ENCODE measurements around the gene NTF3. TPM values are rescaled to one million over a fixed set of nuclear protein-coding genes. Genes with fewer than 3 reads are reported as not detected.

Gene NTF3
- total RNA-seq = 0.61 TPM
- 1.6 TPM for polyA plus RNA-seq
- long read RNA-seq, donor 1 = 0 reads
- long read RNA-seq, donor 2 = 0 reads
- long read RNA-seq, donor 3, partial matches to known transcripts = 0 of 3 reads
- long read RNA-seq, donor 3, other reads (novel, unspliced or antisense) = 0 of 3 reads
- long read RNA-seq, donor 4, partial matches to known transcripts = 0 of 2 reads
- long read RNA-seq, donor 4, other reads (novel, unspliced or antisense) = 0 of 2 reads
- long read RNA-seq, donor 5, partial matches to known transcripts = 0 of 5 reads
- long read RNA-seq, donor 5, other reads (novel, unspliced or antisense) = 0 of 5 reads
- long read RNA-seq, donor 6 = 0 reads
- long read RNA-seq, donor 7 = 0 reads
- long read RNA-seq, donor 8, partial matches to known transcripts = 0 of 1 reads
- long read RNA-seq, donor 8, other reads (novel, unspliced or antisense) = 0 of 1 reads
- long read RNA-seq, donor 9, partial matches to known transcripts = 0 of 2 reads
- long read RNA-seq, donor 9, other reads (novel, unspliced or antisense) = 0 of 2 reads
- long read RNA-seq, donor 10, partial matches to known transcripts = 0 of 2 reads
- long read RNA-seq, donor 10, other reads (novel, unspliced or antisense) = 0 of 2 reads

DNA sequence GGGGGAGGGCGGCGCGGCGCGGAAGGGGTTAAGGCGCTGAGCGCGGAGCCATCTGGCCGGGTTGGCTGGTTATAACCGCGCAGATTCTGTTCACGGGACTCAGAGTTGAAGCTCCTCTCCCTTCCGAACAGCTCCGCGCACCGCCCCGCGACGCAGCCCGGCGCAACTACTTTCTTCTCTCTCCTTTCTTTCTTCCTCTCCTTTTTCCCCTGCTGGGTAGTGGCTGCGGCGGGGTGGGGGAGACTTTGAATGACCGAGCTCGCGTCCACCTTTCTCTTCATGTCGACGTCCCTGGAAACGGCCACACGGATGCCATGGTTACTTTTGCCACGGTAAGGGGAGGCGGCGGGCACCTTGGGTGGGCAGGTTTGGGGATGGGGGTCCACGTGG lies at the start of gene NTF3:
TSS of gene NTF3 (plus strand) at position 98 of the 390 bp plus-strand sequence. CDS start at position 315, 217 bp downstream.
- WGBS = 1% methylated on average over 34 of the region's 34 CpGs
- Histone ChIP-seq H3K27ac (ENCODE audit: low read depth in 1 of 2, low read length in 1 of 2) (no peak within 1 kb of the TSS), H3K36me3 (ENCODE audit: control insufficient read depth in 2 of 2, insufficient read depth in 2 of 2, low read length in 1 of 2) (no peaks in the 10 kb centered on the region), H3K4me3 (ENCODE audit: low read length in 2 of 2) (peak within 1 kb of the TSS; percentile 16 to 35), H3K27me3 (ENCODE audit: control insufficient read depth in 2 of 2, insufficient read depth in 1 of 2, low read length in 1 of 2) (peaks cover 68 to 89% of the 10 kb centered on the region in 2 donors), H3K9me3 (ENCODE audit: control insufficient read depth in 2 of 2, insufficient read depth in 1 of 2, low read length in 1 of 2) (no peaks in the 10 kb centered on the region), H3K4me1 (ENCODE audit: control insufficient read depth in 2 of 2, insufficient read depth in 2 of 2, low read length in 2 of 2) (peaks cover 0 to 13% of the 10 kb centered on the region in 2 donors)
- DNase-seq (ENCODE audit: low read depth in 6 of 9, low spot score in 9 of 9) = peak in 1 of 9 donors; percentile 31

DNA sequence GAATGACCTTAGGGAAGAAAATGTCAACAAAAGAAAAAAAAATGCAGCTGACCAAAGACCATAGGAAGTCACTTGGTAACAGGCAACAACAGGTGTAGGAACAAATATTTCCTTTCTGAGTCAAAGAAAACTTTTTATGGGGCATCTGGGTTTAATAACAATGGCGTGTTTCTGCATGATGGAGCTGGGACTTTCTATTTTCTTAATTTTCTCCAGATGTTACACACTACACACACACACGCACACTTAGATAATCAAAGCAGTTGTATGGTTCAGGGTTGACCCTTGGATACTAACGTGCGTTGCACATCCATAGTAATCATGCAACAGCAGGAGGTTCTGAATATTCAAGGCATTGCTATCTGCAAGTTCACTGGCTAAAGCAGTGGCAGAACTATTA lies 47.9 kb upstream of the NTF3 start:
- Histone ChIP-seq H3K36me3 (ENCODE audit: control insufficient read depth in 2 of 2, insufficient read depth in 2 of 2, low read length in 1 of 2) (no peaks in the 10 kb centered on the region), H3K4me3 (ENCODE audit: low read length in 2 of 2) (no peak overlapping the region), H3K27ac (ENCODE audit: low read depth in 1 of 2, low read length in 1 of 2) (no peak overlapping the region), H3K4me1 (ENCODE audit: control insufficient read depth in 2 of 2, insufficient read depth in 2 of 2, low read length in 2 of 2) (no peaks in the 10 kb centered on the region), H3K9me3 (ENCODE audit: control insufficient read depth in 2 of 2, insufficient read depth in 1 of 2, low read length in 1 of 2) (no peaks in the 10 kb centered on the region), H3K27me3 (ENCODE audit: control insufficient read depth in 2 of 2, insufficient read depth in 1 of 2, low read length in 1 of 2) (no peaks in the 10 kb centered on the region)
- WGBS = 99% methylated on average over 4 of the region's 4 CpGs
- DNase-seq (ENCODE audit: low read depth in 6 of 9, low spot score in 9 of 9) = no peak

DNA sequence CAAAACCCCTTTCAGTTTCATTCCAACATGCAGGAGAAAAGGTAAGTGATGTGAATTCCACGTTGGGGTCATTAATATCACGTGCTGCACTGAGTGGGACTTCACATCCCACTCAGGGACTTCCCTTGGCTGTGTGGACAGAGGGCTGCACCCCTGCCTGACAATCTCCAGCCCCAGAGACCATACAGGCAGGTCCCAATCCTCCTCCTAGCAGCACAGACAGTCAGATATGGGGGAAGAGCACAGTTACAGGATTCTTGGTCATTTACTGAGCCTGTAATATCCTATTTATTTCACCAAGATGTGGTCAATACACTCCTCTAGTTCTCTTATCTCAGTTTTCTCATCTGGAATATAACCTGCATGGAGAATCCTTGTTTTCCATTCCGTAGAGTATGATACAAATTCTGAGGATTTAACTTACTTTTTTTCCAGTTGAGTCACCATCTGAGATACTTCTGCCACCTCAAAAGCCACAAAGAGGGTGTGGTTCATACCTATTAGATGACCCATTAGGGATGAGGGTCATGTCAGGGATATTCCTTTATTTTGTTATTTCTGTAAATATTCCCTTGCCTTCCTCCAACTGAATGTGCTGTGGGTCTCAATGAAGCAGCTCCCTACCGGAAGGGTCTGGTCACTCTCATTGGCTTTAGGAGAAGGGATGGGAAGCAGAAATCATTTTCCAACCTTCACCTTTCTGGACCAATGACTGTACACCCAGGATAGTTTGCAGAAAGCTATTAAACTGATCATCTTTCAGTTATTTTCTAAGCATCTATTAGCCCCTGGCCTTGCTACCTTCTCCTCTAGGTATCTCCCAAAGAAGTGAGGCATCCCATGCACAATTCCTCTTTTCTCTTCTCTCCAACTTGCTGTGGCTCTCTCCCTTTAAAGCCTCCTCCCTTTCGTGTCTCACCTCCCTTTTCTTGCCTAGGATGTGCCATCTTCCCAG lies 43.0 kb upstream of the NTF3 start:
- Histone ChIP-seq H3K27me3 (ENCODE audit: control insufficient read depth in 2 of 2, insufficient read depth in 1 of 2, low read length in 1 of 2) (no peaks in the 10 kb centered on the region), H3K4me3 (ENCODE audit: low read length in 2 of 2) (no peak overlapping the region), H3K27ac (ENCODE audit: low read depth in 1 of 2, low read length in 1 of 2) (no peak overlapping the region), H3K4me1 (ENCODE audit: control insufficient read depth in 2 of 2, insufficient read depth in 2 of 2, low read length in 2 of 2) (no peaks in the 10 kb centered on the region), H3K36me3 (ENCODE audit: control insufficient read depth in 2 of 2, insufficient read depth in 2 of 2, low read length in 1 of 2) (no peaks in the 10 kb centered on the region), H3K9me3 (ENCODE audit: control insufficient read depth in 2 of 2, insufficient read depth in 1 of 2, low read length in 1 of 2) (no peaks in the 10 kb centered on the region)
- no peak for DNase-seq (ENCODE audit: low read depth in 6 of 9, low spot score in 9 of 9)
- 92% methylated on average over 5 of the region's 5 CpGs for WGBS

DNA sequence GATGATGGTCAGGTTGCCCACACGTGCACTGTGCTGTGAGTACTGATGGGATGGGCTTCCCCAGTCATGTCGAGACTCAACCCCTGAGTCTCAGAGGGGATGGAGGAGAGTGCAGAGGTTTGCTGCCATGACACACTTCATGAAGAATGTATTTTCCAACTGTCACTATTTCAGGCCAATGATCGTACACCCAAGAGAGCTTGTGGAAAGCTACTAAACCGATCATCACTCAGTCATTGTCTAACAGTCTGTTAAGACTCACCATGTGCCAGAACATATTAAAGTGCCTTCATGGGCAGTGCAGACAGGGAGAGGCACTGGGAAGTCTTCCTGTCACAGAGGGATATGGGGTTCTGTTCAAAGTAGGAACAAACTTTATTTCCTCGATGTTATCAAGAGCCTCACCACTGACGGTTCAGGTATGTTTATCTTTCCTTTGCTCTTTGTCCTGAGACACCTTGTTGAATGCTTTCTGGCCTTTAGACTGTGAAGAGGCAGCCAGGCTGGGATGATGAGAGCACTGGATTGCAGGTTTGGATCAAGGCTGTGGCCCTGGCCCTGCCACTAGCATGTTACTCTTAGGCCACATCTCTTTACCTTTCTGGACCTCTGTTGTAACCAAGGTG lies 41.6 kb upstream of the NTF3 start:
- no peaks in the 10 kb centered on the region for H3K27me3 ChIP-seq (ENCODE audit: control insufficient read depth in 2 of 2, insufficient read depth in 1 of 2, low read length in 1 of 2)
- H3K36me3 ChIP-seq (ENCODE audit: control insufficient read depth in 2 of 2, insufficient read depth in 2 of 2, low read length in 1 of 2) = no peaks in the 10 kb centered on the region
- no peaks in the 10 kb centered on the region for H3K9me3 ChIP-seq (ENCODE audit: control insufficient read depth in 2 of 2, insufficient read depth in 1 of 2, low read length in 1 of 2)
- H3K27ac ChIP-seq (ENCODE audit: low read depth in 1 of 2, low read length in 1 of 2) = no peak overlapping the region
- H3K4me1 ChIP-seq (ENCODE audit: control insufficient read depth in 2 of 2, insufficient read depth in 2 of 2, low read length in 2 of 2) = no peaks in the 10 kb centered on the region
- no peak overlapping the region for H3K4me3 ChIP-seq (ENCODE audit: low read length in 2 of 2)
- 94% methylated on average over 6 of the region's 6 CpGs for WGBS
- no peak for DNase-seq (ENCODE audit: low read depth in 6 of 9, low spot score in 9 of 9)

DNA sequence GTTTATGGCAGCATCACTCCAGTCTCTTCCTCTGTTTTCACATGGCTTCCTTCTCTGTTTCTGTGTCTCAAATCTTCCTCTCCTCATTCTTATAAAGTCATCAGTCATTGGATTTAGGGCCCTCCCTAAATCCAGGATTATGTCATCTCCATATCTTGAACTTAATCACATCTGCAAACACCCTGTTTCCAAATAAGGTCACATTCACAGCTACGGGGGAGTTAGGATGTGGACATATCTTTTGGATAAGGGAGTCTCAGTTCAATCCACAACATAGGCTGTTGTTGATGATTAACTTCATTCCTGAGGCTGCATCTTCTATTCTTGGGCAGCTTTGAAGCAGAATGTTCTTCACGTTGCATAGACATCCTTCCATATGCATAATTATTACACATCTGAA lies 40.3 kb upstream of the NTF3 start:
- no peak for DNase-seq (ENCODE audit: low read depth in 6 of 9, low spot score in 9 of 9)
- H3K9me3 ChIP-seq (ENCODE audit: control insufficient read depth in 2 of 2, insufficient read depth in 1 of 2, low read length in 1 of 2) = no peaks in the 10 kb centered on the region
- H3K27me3 ChIP-seq (ENCODE audit: control insufficient read depth in 2 of 2, insufficient read depth in 1 of 2, low read length in 1 of 2) = no peaks in the 10 kb centered on the region
- H3K4me3 ChIP-seq (ENCODE audit: low read length in 2 of 2) = no peak overlapping the region
- no peak overlapping the region for H3K27ac ChIP-seq (ENCODE audit: low read depth in 1 of 2, low read length in 1 of 2)
- WGBS = 96% methylated on average over 2 of the region's 2 CpGs
- H3K4me1 ChIP-seq (ENCODE audit: control insufficient read depth in 2 of 2, insufficient read depth in 2 of 2, low read length in 2 of 2) = no peaks in the 10 kb centered on the region
- no peaks in the 10 kb centered on the region for H3K36me3 ChIP-seq (ENCODE audit: control insufficient read depth in 2 of 2, insufficient read depth in 2 of 2, low read length in 1 of 2)

DNA sequence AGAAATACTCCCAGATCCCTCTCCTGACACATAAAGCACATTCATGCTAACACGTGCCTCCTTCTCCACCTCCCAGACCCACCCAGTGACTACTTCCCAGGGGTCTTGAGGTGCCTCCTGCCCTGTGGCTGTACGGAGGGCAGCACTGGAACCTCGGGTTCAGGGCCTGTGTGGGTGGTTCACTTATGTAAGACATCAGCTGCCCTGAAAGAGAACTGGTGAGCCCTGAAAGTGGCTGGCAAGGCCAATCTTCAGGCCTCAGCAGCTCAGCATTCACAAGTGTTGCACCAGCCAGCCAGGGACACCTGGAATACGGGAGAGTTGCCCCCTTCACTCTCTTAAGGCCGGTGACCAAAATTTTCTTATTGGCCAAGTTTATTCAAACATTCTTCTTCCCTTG lies 38.9 kb upstream of the NTF3 start:
- Histone ChIP-seq H3K4me3 (ENCODE audit: low read length in 2 of 2) (no peak overlapping the region), H3K9me3 (ENCODE audit: control insufficient read depth in 2 of 2, insufficient read depth in 1 of 2, low read length in 1 of 2) (no peaks in the 10 kb centered on the region), H3K36me3 (ENCODE audit: control insufficient read depth in 2 of 2, insufficient read depth in 2 of 2, low read length in 1 of 2) (no peaks in the 10 kb centered on the region), H3K27ac (ENCODE audit: low read depth in 1 of 2, low read length in 1 of 2) (no peak overlapping the region), H3K27me3 (ENCODE audit: control insufficient read depth in 2 of 2, insufficient read depth in 1 of 2, low read length in 1 of 2) (no peaks in the 10 kb centered on the region), H3K4me1 (ENCODE audit: control insufficient read depth in 2 of 2, insufficient read depth in 2 of 2, low read length in 2 of 2) (no peaks in the 10 kb centered on the region)
- WGBS = 94% methylated on average over 5 of the region's 5 CpGs
- no peak for DNase-seq (ENCODE audit: low read depth in 6 of 9, low spot score in 9 of 9)

DNA sequence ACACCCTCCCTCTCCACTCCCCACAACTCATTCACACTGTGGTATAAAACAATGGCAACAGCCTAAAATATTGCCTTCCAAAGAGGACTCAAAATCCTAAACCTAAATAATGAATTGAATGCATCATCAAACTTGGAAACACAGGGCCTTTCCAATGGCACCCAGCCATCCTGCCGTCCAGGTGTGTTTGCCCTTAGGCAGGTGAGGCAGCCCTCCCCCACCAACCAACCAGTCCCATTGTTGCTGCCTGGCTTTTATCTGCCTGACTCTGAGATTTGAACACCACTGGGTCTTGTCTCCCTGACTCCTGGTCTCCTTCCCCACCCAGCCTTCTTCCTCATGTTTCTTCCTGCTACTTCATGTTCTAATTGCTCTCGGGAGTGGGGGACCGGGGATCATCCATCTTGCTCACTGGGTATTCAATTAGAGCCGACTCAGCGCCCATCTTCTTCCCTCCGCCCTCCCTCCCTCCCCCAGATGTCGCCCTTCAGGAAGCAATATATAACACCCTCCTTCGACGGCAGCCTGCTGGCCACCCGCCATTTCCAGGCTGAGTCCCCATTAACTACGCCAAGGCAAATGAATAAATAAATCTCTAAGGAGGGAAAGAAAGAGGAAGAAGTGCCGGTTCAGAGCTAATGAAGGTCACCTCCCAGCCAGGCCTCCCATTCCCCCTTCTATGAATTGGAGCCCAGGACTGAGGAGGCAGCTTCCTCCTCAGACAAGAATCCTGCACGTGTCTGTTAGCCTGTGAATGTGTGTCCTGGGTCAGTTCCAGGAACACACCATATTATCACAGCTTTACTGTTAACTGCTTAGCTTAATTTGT lies 36.3 kb upstream of the NTF3 start:
- H3K36me3 ChIP-seq (ENCODE audit: control insufficient read depth in 2 of 2, insufficient read depth in 2 of 2, low read length in 1 of 2) = no peaks in the 10 kb centered on the region
- no peak overlapping the region for H3K4me3 ChIP-seq (ENCODE audit: low read length in 2 of 2)
- H3K27me3 ChIP-seq (ENCODE audit: control insufficient read depth in 2 of 2, insufficient read depth in 1 of 2, low read length in 1 of 2) = no peaks in the 10 kb centered on the region
- no peaks in the 10 kb centered on the region for H3K4me1 ChIP-seq (ENCODE audit: control insufficient read depth in 2 of 2, insufficient read depth in 2 of 2, low read length in 2 of 2)
- no peak overlapping the region for H3K27ac ChIP-seq (ENCODE audit: low read depth in 1 of 2, low read length in 1 of 2)
- no peak for DNase-seq (ENCODE audit: low read depth in 6 of 9, low spot score in 9 of 9)
- WGBS = 39% methylated on average over 13 of the region's 13 CpGs
- no peaks in the 10 kb centered on the region for H3K9me3 ChIP-seq (ENCODE audit: control insufficient read depth in 2 of 2, insufficient read depth in 1 of 2, low read length in 1 of 2)

DNA sequence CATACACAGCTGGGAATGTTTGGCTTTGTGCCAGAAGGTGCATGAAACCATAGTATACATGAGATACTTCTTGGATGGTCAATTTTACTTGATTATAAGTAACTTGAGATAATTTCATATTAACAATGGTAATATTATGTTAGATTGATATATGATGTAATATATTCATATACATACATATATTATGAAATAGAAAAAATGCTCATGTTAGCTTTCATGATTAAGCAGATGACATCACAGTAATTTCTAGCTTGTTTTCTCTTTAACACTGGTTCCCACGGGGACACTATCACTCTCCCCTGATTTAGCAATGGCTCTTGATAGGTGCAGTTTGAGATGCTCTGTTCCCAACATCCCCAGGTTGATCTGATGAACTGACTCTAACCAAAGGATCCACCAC lies 35.4 kb upstream of the NTF3 start:
- 94% methylated on average over 1 of the region's 1 CpG for WGBS
- Histone ChIP-seq H3K36me3 (ENCODE audit: control insufficient read depth in 2 of 2, insufficient read depth in 2 of 2, low read length in 1 of 2) (no peaks in the 10 kb centered on the region), H3K9me3 (ENCODE audit: control insufficient read depth in 2 of 2, insufficient read depth in 1 of 2, low read length in 1 of 2) (no peaks in the 10 kb centered on the region), H3K27me3 (ENCODE audit: control insufficient read depth in 2 of 2, insufficient read depth in 1 of 2, low read length in 1 of 2) (no peaks in the 10 kb centered on the region), H3K27ac (ENCODE audit: low read depth in 1 of 2, low read length in 1 of 2) (no peak overlapping the region), H3K4me3 (ENCODE audit: low read length in 2 of 2) (no peak overlapping the region), H3K4me1 (ENCODE audit: control insufficient read depth in 2 of 2, insufficient read depth in 2 of 2, low read length in 2 of 2) (no peaks in the 10 kb centered on the region)
- no peak for DNase-seq (ENCODE audit: low read depth in 6 of 9, low spot score in 9 of 9)
